ENCODE measurements around the gene BRI3.
"Not testable (repeated sequence)": the region's sequence is repeated elsewhere in the genome, so short reads cannot be mapped to it uniquely, and the experiment has no call there.

The BRI3 gene

DNA sequence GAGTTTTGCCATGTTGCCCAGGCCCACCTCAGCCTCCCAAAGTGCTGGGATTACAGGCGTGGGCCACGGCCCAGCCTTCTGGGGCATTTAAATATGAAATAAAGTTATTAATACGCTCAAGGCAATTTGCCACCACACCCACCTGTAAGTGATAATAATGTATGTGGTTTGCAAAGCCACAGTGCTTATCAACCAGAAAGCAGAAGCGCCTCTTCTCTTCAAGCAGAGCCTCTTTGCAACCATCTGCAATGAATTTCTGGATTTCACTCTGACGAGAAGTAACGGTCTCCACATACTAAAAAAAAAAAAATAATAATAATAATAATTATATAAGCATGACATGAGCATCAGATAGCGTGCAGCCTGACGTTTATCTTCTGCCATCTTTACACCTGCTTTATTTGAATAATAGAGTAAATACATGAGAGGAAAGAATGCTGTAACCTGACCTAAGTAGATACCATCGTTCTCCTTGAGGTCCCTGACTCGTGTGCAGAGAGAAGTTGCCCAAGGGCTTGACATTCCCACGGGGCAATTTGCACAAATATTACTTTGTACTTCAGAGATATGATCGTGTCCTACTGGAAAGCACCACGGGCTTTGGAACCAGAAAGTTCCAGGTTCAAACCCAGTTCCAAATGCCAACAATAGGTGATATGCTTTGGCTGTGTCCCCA is 34.0 kb downstream of the BRI3 start:
- H3K4me3 ChIP-seq (ENCODE audit: low read depth, low read length) = no peak overlapping the region
- no peak for TF ChIP-seq CTCF (IDR thresholded peaks at IDR 0.05; ENCODE audit: low read depth, low read length)

- H3K4me3 ChIP-seq (ENCODE audit: low read depth, low read length) = not testable (repeated sequence)
These were observed 34.6 kb downstream of the BRI3 start for GRCh38 chr7:98315994-98316527.

- H3K4me3 ChIP-seq (ENCODE audit: low read depth, low read length) = no peak overlapping the region
- TF ChIP-seq CTCF (IDR thresholded peaks at IDR 0.05; ENCODE audit: low read depth, low read length) = no peak
These were observed 36.0 kb downstream of the BRI3 start for GRCh38 chr7:98317366-98318040.

DNA sequence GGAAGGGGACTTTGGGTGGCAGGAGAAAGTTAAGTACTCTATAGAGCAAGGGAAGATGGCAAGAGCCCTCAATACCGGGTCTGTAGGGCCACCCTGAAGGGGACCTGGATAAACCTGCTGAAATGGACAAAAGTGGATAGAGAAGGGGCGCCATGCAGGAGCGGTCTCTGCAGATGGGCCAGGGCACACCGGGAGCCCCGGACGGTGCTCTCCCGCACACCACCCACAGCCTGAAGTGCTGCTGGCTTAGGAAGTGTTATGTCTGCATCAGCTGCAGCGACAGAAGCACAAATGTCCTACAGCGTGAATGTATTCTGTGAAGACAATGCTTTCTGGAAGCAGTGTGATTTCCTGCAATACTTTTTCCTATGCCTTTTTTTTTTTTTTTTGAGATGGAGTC is 37.7 kb downstream of the BRI3 start:
- TF ChIP-seq CTCF (IDR thresholded peaks at IDR 0.05; ENCODE audit: low read depth, low read length) = no peak
- H3K4me3 ChIP-seq (ENCODE audit: low read depth, low read length) = no peak overlapping the region

GRCh38 chr7:98321301-98321700 is 39.8 kb downstream of the BRI3 start:
- no peak for TF ChIP-seq CTCF (IDR thresholded peaks at IDR 0.05; ENCODE audit: low read depth, low read length)
- no peak overlapping the region for H3K4me3 ChIP-seq (ENCODE audit: low read depth, low read length)

- TF ChIP-seq CTCF (IDR thresholded peaks at IDR 0.05; ENCODE audit: low read depth, low read length) = no peak
- no peak overlapping the region for H3K4me3 ChIP-seq (ENCODE audit: low read depth, low read length)
These were observed 41.1 kb downstream of the BRI3 start for GRCh38 chr7:98322331-98323270.

DNA sequence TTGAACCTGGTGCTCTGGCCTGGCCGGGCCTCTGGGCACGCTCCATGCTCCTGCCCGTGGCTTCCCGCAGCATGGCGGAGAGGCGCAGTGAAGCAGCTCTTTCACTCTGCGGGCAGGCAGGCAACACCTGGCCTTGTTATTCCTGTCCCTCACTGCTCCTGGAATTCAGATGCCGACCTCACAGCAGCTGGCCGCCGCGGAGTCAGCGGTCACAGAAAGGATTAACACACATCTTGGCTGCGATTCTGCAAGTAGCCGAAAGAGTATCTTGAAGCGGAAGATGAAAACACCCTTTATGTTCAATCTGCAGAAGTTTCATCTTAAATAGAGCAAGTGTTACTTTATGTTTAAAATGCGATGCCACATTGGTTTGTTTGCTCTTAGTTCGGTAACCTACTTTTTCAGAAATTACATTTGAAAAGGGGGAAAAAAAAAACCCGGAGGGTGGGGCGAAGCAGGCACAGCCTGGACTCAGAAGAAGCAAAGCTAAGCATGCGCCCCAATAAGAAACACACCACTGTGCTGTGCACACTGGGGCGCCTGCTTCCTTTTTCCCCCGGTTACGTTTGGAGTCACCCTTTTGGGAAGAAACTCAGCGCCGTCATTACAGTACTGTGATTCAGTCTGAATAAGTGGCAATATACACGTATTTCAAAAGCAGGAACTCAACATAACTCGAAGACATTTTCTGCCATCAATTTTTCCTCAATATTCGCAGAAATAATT is 42.3 kb downstream of the BRI3 start:
- no peak overlapping the region for H3K4me3 ChIP-seq (ENCODE audit: low read depth, low read length)
- no peak for TF ChIP-seq CTCF (IDR thresholded peaks at IDR 0.05; ENCODE audit: low read depth, low read length)
